ENCODE measurements around the gene EPHA1. TPM values are rescaled to one million over a fixed set of nuclear protein-coding genes. Genes with fewer than 3 reads are reported as not detected.

Gene EPHA1
- total and polyA plus RNA-seq, 2 donors (not counting 3 experiments of a cell fraction or from before 2014, with no cell fraction given) = 0.07 TPM; not detected in 1

DNA sequence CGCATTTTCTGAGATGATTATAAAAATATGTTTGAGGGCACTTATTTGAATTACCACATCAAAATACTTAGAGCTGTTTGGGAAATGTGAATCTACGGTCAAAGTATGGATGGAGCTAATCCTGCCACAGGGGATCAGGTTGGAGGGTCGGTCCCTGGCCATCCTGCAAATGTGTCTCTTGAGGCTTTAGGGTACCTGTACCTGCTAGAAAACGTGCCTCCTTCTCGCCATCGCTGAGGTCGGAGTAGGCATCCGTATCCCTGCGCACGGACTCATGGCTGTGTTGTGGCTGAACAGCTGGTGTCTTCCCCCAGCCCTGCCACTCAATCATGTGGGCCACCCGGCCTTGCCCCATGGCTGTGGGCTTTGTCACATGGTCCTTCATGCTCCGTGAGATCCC, 50.0 kb downstream of the EPHA1 start:
- Histone ChIP-seq H3K9me3 (replicated peaks; ENCODE audit: control insufficient read depth, insufficient read depth, low read length) (no peaks in the 10 kb centered on the region), H3K27me3 (ENCODE audit: control insufficient read depth in 2 of 2, insufficient read depth in 2 of 2, low read length in 2 of 2) (peaks cover 15 to 22% of the 10 kb centered on the region in 2 experiments), H4K20me1 (replicated peaks; ENCODE audit: control insufficient read depth, extremely low read depth, insufficient read depth, low read length) (no peaks in the 10 kb centered on the region), H3K9me1 (replicated peaks; ENCODE audit: control insufficient read depth, extremely low read depth, insufficient read depth, low read length) (no peaks in the 10 kb centered on the region), H3K9ac (replicated peaks; ENCODE audit: extremely low read depth, insufficient read depth, low read length) (no peak overlapping the region), H3K27ac (ENCODE audit: insufficient read depth, low read depth, low read length) (no peak overlapping the region), H3K4me1 (ENCODE audit: control insufficient read depth, extremely low read depth, insufficient read depth, low read length) (no peaks in the 10 kb centered on the region), H3K36me3 (ENCODE audit: control insufficient read depth in 2 of 2, extremely low read depth in 1 of 2, insufficient read depth in 2 of 2, low read length in 2 of 2) (no peaks in the 10 kb centered on the region), H3K79me2 (ENCODE audit: control insufficient read depth, insufficient read depth, low read length) (no peaks in the 10 kb centered on the region), H2AFZ (ENCODE audit: low read depth, low read length) (no peak overlapping the region), H3K4me3 (replicated peaks in 1 of 3; ENCODE audit: insufficient read depth in 1 of 3, low read depth in 1 of 3, low read length in 3 of 3) (no peak overlapping the region), H3K4me2 (ENCODE audit: insufficient read depth, low read length) (no peak overlapping the region)
- dilution Hi-C loops (cut with MboI; ENCODE audit: extremely low pct_ligation_motif_present, low sequenced_read_pairs) = no loop called here
- TF ChIP-seq GATA2 (IDR thresholded peaks at IDR 0.05; ENCODE audit: insufficient read depth, insufficient read length, low read depth, low read length) = no peak
- no peak for TF ChIP-seq POLR2A (IDR thresholded peaks at IDR 0.05; ENCODE audit: low read depth, low read length)
- no peak for TF ChIP-seq EZH2 (IDR thresholded peaks at IDR 0.05; ENCODE audit: borderline replicate concordance, low read depth, low read length, severe bottlenecking)
- no peak for TF ChIP-seq MAX (IDR thresholded peaks at IDR 0.05; ENCODE audit: insufficient read depth, insufficient read length)
- TF ChIP-seq JUN (IDR thresholded peaks at IDR 0.05; ENCODE audit: borderline replicate concordance, insufficient read depth, insufficient read length, low read depth) = no peak
- TF ChIP-seq MYC (IDR thresholded peaks at IDR 0.05; ENCODE audit: low read depth, low read length) = no peak
- no peak for TF ChIP-seq POLR2AphosphoS5 (IDR thresholded peaks at IDR 0.05; ENCODE audit: insufficient read depth, low read depth, low read length)
- TF ChIP-seq FOS (IDR thresholded peaks at IDR 0.05; ENCODE audit: borderline replicate concordance, insufficient read depth, low read length) = no peak
- no peak for TF ChIP-seq CTCF (IDR thresholded peaks at IDR 0.05; ENCODE audit: extremely low read depth in 1 of 2, insufficient read depth in 1 of 2, low read depth in 1 of 2, low read length in 2 of 2)
- intact Hi-C loops (cut with micrococcal nuclease) = no loop called here
- BruUV-seq (replicated peaks) = no TSS peak
- FAIRE-seq = no peak
- ChIA-PET POLR2A (no interaction called here), CTCF (interaction anchor here (1.5 to 3.1 kb wide), 4 partner anchors 13 to 21 kb away, joined by 6 to 12 read pairs (median 8); no protein-coding TSS in a partner anchor)
- no peak for DNase-seq (ENCODE audit: low read depth, low spot score)

All from endothelial cell of umbilical vein (primary cell).